Measurements from ENCODE around the gene MED6. TPM values are rescaled to one million over a fixed set of nuclear protein-coding genes. Genes with fewer than 3 reads are reported as not detected.

Gene MED6
- polyA plus RNA-seq, 1 donor from 2014 or later = 46.6 TPM

GRCh38 chr14:70597731-70598130 is 2.7 kb downstream of the MED6 start:
- TF ChIP-seq EZH2 (IDR thresholded peaks at IDR 0.05; ENCODE audit: borderline replicate concordance, insufficient read depth, low read length, poor library complexity, severe bottlenecking) (no peak), POLR2AphosphoS5 (IDR thresholded peaks at IDR 0.05) (no peak), RAD21 (conservative IDR thresholded peaks at IDR 0.05) (no peak), EP300 (conservative IDR thresholded peaks at IDR 0.05; ENCODE audit: poor library complexity, severe bottlenecking) (no peak), CTCF (IDR thresholded peaks at IDR 0.05; ENCODE audit: poor library complexity, severe bottlenecking) (no peak)
- Histone ChIP-seq H3K79me2 (replicated peaks; ENCODE audit: insufficient read depth, low read length) (peaks cover 51% of the 10 kb centered on the region), H3K27me3 (ENCODE audit: insufficient read depth, low read depth, low read length) (no peaks in the 10 kb centered on the region), H3K9me2 (ENCODE audit: insufficient read depth, low read length) (no peaks in the 10 kb centered on the region), H3K36me3 (ENCODE audit: insufficient read depth, low read length) (no peaks in the 10 kb centered on the region), H3K27ac (ENCODE audit: low read length) (no peak overlapping the region), H3K4me3 (ENCODE audit: low read length) (no peak overlapping the region), H3K9ac (ENCODE audit: low read length) (no peak overlapping the region), H3K4me2 (ENCODE audit: low read length) (no peak overlapping the region), H3F3A (ENCODE audit: insufficient read depth, low read length, poor library complexity, severe bottlenecking) (no peaks in the 10 kb centered on the region), H2AFZ (ENCODE audit: low read depth, low read length) (no peak overlapping the region), H4K20me1 (ENCODE audit: insufficient read depth) (no peaks in the 10 kb centered on the region), H3K9me3 (ENCODE audit: low read length) (no peaks in the 10 kb centered on the region)

GRCh38 chr14:70595443-70596185 is 4.8 kb downstream of the MED6 start:
- H3K27ac ChIP-seq (ENCODE audit: low read length) = no peak overlapping the region
- no peak overlapping the region for H3K4me2 ChIP-seq (ENCODE audit: low read length)
- no peak overlapping the region for H3K4me3 ChIP-seq (ENCODE audit: low read length)
- H3K9ac ChIP-seq (ENCODE audit: low read length) = no peak overlapping the region
- H3K9me3 ChIP-seq (ENCODE audit: low read length) = no peaks in the 10 kb centered on the region
- no peak for TF ChIP-seq TAF1 (IDR thresholded peaks at IDR 0.05; ENCODE audit: low read depth)
- TF ChIP-seq MXI1 (conservative IDR thresholded peaks at IDR 0.05; ENCODE audit: poor library complexity, severe bottlenecking) = no peak
- no peak for TF ChIP-seq POLR2AphosphoS5 (IDR thresholded peaks at IDR 0.05)
- TF ChIP-seq, protein P1, sequence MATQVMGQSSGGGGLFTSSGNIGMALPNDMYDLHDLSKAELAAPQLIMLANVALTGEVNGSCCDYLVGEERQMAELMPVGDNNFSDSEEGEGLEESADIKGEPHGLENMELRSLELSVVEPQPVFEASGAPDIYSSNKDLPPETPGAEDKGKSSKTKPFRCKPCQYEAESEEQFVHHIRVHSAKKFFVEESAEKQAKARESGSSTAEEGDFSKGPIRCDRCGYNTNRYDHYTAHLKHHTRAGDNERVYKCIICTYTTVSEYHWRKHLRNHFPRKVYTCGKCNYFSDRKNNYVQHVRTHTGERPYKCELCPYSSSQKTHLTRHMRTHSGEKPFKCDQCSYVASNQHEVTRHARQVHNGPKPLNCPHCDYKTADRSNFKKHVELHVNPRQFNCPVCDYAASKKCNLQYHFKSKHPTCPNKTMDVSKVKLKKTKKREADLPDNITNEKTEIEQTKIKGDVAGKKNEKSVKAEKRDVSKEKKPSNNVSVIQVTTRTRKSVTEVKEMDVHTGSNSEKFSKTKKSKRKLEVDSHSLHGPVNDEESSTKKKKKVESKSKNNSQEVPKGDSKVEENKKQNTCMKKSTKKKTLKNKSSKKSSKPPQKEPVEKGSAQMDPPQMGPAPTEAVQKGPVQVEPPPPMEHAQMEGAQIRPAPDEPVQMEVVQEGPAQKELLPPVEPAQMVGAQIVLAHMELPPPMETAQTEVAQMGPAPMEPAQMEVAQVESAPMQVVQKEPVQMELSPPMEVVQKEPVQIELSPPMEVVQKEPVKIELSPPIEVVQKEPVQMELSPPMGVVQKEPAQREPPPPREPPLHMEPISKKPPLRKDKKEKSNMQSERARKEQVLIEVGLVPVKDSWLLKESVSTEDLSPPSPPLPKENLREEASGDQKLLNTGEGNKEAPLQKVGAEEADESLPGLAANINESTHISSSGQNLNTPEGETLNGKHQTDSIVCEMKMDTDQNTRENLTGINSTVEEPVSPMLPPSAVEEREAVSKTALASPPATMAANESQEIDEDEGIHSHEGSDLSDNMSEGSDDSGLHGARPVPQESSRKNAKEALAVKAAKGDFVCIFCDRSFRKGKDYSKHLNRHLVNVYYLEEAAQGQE (IDR thresholded peaks at IDR 0.05; ENCODE audit: borderline replicate concordance) = no peak
- TF ChIP-seq SMC3 (conservative IDR thresholded peaks at IDR 0.05; ENCODE audit: poor library complexity) = no peak
- no peak for TF ChIP-seq CTCF (IDR thresholded peaks at IDR 0.05; ENCODE audit: poor library complexity, severe bottlenecking)
- no peak for TF ChIP-seq EP300 (conservative IDR thresholded peaks at IDR 0.05; ENCODE audit: poor library complexity, severe bottlenecking)
- TF ChIP-seq RAD21 (conservative IDR thresholded peaks at IDR 0.05) = no peak
- TF ChIP-seq EZH2 (IDR thresholded peaks at IDR 0.05; ENCODE audit: borderline replicate concordance, insufficient read depth, low read length, poor library complexity, severe bottlenecking) = no peak
- no peaks in the 10 kb centered on the region for H3K36me3 ChIP-seq (ENCODE audit: insufficient read depth, low read length)
- H3F3A ChIP-seq (ENCODE audit: insufficient read depth, low read length, poor library complexity, severe bottlenecking) = no peaks in the 10 kb centered on the region
- H3K79me2 ChIP-seq (replicated peaks; ENCODE audit: insufficient read depth, low read length) = peaks cover 51% of the 10 kb centered on the region
- H4K20me1 ChIP-seq (ENCODE audit: insufficient read depth) = no peaks in the 10 kb centered on the region
- H3K9me2 ChIP-seq (ENCODE audit: insufficient read depth, low read length) = no peaks in the 10 kb centered on the region
- no peak overlapping the region for H2AFZ ChIP-seq (ENCODE audit: low read depth, low read length)
- no peaks in the 10 kb centered on the region for H3K27me3 ChIP-seq (ENCODE audit: insufficient read depth, low read depth, low read length)
